ENCODE data around the gene PIM3.
"Not testable (repeated sequence)": the region's sequence is repeated elsewhere in the genome, so short reads cannot be mapped to it uniquely, and the experiment has no call there.

PIM3 gene

GRCh38 chr22:49976439-49977175 is 16.0 kb downstream of the PIM3 start:
- H2AFZ ChIP-seq (ENCODE audit: low read depth), result no peak overlapping the region
- H3K79me2 ChIP-seq (ENCODE audit: insufficient read depth, low read depth), result no peaks in the 10 kb centered on the region
- H3K4me1 ChIP-seq (ENCODE audit: low read depth, poor library complexity, severe bottlenecking), result no peaks in the 10 kb centered on the region
- no peaks in the 10 kb centered on the region for H3K27me3 ChIP-seq (ENCODE audit: insufficient read depth, low read depth)
- H4K20me1 ChIP-seq (ENCODE audit: insufficient read depth), result no peaks in the 10 kb centered on the region
- no peak overlapping the region for H3K4me3 ChIP-seq (IDR thresholded peaks at IDR 0.05; ENCODE audit: insufficient read depth, low read depth, low read length)
- TF ChIP-seq CTCF (conservative IDR thresholded peaks at IDR 0.05; ENCODE audit: low read depth, low read length), result no peak
- H3K36me3 ChIP-seq (ENCODE audit: insufficient read depth), result no peaks in the 10 kb centered on the region
- H3K9ac ChIP-seq, result no peak overlapping the region
- no peak overlapping the region for H3K4me2 ChIP-seq
- no peak overlapping the region for H3K27ac ChIP-seq

GRCh38 chr22:49977578-49977977 is 17.0 kb downstream of the PIM3 start:
- TF ChIP-seq CTCF (conservative IDR thresholded peaks at IDR 0.05; ENCODE audit: low read depth, low read length), result no peak
- Histone ChIP-seq H2AFZ (ENCODE audit: low read depth) (no peak overlapping the region), H3K27me3 (ENCODE audit: insufficient read depth, low read depth) (no peaks in the 10 kb centered on the region), H3K9ac (no peak overlapping the region), H4K20me1 (ENCODE audit: insufficient read depth) (no peaks in the 10 kb centered on the region), H3K4me2 (no peak overlapping the region), H3K4me3 (IDR thresholded peaks at IDR 0.05; ENCODE audit: insufficient read depth, low read depth, low read length) (no peak overlapping the region), H3K4me1 (ENCODE audit: low read depth, poor library complexity, severe bottlenecking) (no peaks in the 10 kb centered on the region), H3K27ac (no peak overlapping the region), H3K79me2 (ENCODE audit: insufficient read depth, low read depth) (no peaks in the 10 kb centered on the region), H3K36me3 (ENCODE audit: insufficient read depth) (no peaks in the 10 kb centered on the region)

DNA sequence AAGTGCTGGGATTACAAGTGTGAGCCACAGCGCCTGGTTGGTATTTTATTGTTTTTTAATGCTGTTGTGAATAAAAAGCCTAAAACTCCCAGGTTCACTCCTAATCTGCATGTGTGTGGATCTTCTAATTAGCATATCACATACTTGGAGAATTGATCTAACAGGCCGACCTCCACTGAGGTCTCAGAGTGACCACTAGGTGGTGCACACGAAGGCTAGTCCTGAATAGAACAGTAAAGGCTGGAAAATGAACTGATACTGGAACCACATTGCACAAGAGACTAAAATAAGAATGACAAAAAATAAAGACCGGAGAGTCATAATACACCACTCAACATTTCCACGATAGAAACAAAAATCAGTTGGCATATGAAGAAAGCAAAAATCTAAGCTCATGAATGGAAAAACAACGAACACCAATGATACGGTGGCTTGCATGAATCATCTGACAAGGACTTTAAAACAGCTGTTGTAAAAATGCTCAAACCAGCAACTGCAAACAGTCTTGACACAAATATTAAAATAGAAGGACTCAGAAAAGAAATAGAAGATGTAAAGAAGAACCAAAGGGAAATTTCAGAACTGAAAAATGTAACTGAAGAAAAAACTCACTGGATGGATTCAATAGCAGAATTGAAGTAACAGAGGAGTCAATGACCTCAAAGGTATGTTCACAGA is 19.2 kb downstream of the PIM3 start:
- no peak overlapping the region for H3K4me2 ChIP-seq
- H2AFZ ChIP-seq (ENCODE audit: low read depth), result no peak overlapping the region
- H4K20me1 ChIP-seq (ENCODE audit: insufficient read depth), result no peaks in the 10 kb centered on the region
- H3K27ac ChIP-seq, result no peak overlapping the region
- no peaks in the 10 kb centered on the region for H3K79me2 ChIP-seq (ENCODE audit: insufficient read depth, low read depth)
- no peak overlapping the region for H3K4me3 ChIP-seq (IDR thresholded peaks at IDR 0.05; ENCODE audit: insufficient read depth, low read depth, low read length)
- H3K4me1 ChIP-seq (ENCODE audit: low read depth, poor library complexity, severe bottlenecking), result no peaks in the 10 kb centered on the region
- H3K36me3 ChIP-seq (ENCODE audit: insufficient read depth), result no peaks in the 10 kb centered on the region
- TF ChIP-seq CTCF (conservative IDR thresholded peaks at IDR 0.05; ENCODE audit: low read depth, low read length), result peak; percentile 53
- no peaks in the 10 kb centered on the region for H3K27me3 ChIP-seq (ENCODE audit: insufficient read depth, low read depth)
- no peak overlapping the region for H3K9ac ChIP-seq

DNA sequence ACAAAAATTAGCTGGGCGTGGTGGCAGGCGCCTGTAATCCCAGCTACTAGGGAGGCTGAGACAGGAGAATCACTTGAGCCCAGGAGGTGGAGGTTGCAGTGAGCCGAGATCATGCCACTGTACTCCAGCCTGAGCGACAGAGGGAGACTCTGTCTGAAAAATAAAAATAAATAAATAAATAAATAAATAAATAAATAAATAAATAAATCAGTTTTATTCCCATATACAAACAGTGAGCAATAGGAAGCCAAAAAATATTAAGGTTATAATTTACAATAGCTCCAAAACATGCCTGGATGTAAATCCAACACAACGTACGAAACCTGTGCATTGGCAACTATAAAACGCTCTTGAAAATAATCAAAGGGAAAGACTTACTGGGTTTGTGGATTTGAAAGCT is 21.2 kb downstream of the PIM3 start:
- not testable (repeated sequence) for H3K36me3 ChIP-seq (ENCODE audit: insufficient read depth); H3K79me2 ChIP-seq (ENCODE audit: insufficient read depth, low read depth); H2AFZ ChIP-seq (ENCODE audit: low read depth); H3K4me3 ChIP-seq (IDR thresholded peaks at IDR 0.05; ENCODE audit: insufficient read depth, low read depth, low read length); H4K20me1 ChIP-seq (ENCODE audit: insufficient read depth); H3K4me1 ChIP-seq (ENCODE audit: low read depth, poor library complexity, severe bottlenecking); H3K9ac ChIP-seq; H3K4me2 ChIP-seq; H3K27ac ChIP-seq; H3K27me3 ChIP-seq (ENCODE audit: insufficient read depth, low read depth)
